ENCODE data around the gene ADGRL1.

DNA sequence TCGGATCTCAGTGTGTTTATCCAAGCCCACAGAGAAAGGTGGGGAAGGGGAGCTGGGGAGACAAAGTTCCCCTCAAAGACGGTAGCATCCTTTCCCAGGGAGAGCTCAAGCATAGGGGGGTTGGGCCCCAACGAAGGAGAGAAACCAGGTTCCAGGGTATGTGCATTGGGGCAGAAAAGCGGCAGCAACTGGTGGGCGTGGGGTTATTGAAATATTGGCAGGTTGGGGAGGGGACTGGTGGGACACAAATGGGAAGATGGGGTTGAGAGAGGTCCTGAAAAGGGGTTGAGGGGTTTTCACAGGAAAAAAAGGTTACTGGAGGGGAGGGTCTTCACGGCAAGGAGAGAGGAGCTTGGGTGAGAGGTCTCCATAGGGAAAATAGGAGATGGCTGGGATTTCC, 70.6 kb downstream of the ADGRL1 start:
- TF ChIP-seq YY1 (IDR thresholded peaks at IDR 0.05; ENCODE audit: low read depth) (no peak), CEBPB (IDR thresholded peaks at IDR 0.05) (no peak)
